ENCODE data around the gene TRHDE.

DNA sequence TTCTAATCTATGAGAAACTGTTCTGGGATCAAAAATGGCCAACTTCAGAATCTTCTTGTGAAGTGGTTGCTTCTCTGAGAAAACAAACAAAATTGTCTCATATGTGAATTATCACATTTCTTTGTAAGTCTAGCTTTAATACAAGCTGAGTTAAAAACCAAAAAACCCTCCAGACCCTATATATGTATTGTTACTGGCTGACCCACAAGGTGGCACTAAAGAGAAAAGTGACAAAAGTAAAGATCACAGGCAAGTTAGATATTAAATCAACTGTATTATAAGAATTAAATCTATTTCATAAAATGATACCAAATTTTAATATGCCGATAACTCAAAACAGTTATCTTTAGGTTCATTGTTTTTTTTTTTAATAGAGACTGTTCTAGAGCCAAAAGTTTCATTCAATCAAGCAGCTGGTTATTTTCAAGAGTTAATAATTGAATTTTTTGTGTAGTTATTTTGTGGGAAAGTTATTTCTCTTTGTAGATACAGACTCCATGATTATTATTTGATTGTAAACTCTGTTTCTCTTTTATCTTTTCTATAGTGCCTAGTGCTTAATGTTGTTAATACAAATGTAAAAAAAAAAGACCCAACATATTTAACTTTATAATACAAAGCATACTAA is 7.5 kb upstream of the TRHDE start:
- TF ChIP-seq POLR2A (IDR thresholded peaks at IDR 0.05; ENCODE audit: low read length) (no peak), GATA1 (IDR thresholded peaks at IDR 0.05; ENCODE audit: low read depth, low read length) (no peak)
